ENCODE data around the gene SLC30A1. TPM values are rescaled to one million over a fixed set of nuclear protein-coding genes. Genes with fewer than 3 reads are reported as not detected.

The SLC30A1 gene
- total RNA-seq = 27.6 and 31.6 TPM in 2 replicates

GRCh38 chr1:211578640-211579439 lies at the start of gene SLC30A1:
TSS of gene SLC30A1 (minus strand) at chr1:211579161. CDS start at chr1:211578612, 549 bp downstream.

Other genes starting within 250 kb of the SLC30A1 start
- not detected in 2 replicates for gene RD3, start 87.0 kb downstream of the SLC30A1 start, total RNA-seq
- gene NEK2, start 96.5 kb upstream of the SLC30A1 start, total RNA-seq = 1.5 and 47.1 TPM in 2 replicates